ELR (cell line): ENCODE data around the gene TAF9.

ENCODE experiments used
- DNase-seq: peaks from one replicate; pipeline ENCODE4 v3.0.0-alpha.2; 2015; ENCODE audit warnings: low read depth

The TAF9 gene

DNA sequence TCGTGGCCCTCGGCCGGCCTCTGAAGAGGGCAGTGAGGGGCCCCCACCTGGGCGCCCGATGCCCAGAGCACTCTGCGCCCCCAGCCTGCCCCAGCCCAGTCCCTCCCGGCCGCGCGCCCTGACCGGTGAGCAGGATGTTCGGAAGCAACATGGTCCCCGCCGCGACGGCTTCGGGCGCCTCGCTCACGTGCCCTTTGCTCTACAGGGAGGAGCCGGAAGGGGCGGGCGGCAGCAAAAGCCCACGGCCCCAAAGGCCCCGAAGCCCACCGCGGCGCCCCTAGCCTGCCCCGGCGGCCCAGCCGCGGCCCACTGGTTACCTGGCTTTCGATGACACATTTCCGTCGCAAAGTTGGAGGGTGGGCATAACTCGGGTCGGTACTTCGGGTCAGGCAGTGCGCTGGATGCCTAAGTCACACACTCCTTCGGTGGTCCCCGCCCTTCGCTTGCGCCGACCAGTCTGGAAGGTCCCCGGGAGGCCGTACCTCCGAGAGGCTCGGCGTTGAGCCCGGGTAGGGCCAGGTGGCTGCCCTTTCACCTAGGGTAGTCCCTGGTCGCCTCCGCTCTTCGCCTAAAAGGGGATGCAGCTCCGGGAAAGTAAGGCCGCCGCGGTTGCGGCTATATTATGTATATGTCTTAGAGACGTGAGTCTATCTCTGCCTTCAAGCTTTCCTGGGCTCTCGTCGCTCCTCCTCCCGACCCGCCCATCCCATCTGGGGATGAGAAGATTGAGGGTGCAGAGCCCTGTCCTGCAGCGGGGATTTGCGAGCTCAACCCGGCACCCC, at the start of gene TAF9, which contains the start of the genes AK6 and RAD17:
TAF9 (minus strand) TSS at position 181 of the 782 bp plus-strand sequence. CDS start 3,783 bp downstream, outside the sequence.
AK6 (minus strand) TSS at position 181 of the 782 bp plus-strand sequence; CDS start at position 151, 30 bp downstream.
RAD17 (plus strand) TSS at position 479 of the 782 bp plus-strand sequence. CDS start 2,391 bp downstream, outside the sequence.
- peak; percentile 93 for DNase-seq

- DNase-seq: no peak
These were observed 49.2 kb upstream of the TAF9 start for GRCh38 chr5:69418554-69418953.

DNA sequence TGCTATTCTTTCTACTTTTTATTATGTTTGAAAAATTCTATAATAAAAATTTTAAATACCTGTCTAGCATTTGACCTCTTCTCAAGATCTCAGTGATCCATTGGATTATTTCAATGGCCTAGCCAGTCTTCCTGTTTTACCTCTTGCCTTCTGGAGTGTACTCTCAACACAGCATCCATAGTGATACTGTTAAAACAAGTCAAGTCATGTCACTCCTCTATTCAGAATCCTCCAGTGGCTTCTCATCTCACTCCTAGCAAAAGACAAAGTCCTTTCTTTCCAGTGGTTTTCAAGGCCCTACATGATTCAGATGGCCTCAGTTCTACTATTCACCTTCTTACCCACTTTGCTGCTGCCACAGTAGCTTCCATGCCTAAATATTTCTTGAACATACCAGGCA, 47.4 kb upstream of the TAF9 start:
- no peak for DNase-seq

- DNase-seq: no peak
These were observed 46.9 kb upstream of the TAF9 start for GRCh38 chr5:69416180-69416579.

- DNase-seq: no peak
These were observed 46.3 kb upstream of the TAF9 start for GRCh38 chr5:69415584-69415958.

DNA sequence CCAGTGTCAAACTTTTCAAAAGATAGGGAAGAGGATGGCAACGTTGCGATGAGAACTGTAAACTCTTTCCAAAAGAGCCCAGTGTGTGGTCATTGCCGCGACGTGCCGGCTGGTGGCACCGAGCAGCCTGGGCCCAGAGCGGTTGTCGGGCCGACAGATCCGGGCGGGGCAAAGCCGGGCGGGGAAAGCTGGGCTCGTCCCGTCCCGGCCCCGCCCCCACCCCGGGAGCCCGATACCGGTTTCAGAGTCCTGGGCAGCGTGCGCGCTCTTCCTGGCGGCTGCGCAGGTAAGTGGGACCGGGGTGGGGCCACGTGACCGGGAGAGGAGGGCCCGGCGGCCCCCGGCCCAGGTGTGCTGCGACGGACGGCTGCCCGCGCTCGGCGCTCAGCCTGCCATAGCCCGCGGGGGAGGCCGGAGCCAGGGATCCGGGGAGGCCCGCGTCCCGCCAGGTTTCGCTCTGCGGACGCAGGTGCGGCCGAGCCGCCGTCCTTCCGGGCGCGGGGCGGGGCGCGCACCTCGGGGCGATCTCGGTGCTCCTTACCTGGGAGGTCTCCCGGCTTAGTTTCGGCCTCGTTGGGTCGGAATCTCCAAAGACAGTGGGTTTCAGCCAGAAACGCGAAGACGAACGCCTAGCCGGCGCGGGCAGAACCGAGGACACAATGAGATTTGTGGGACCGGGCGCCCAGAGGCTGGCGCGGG, 45.7 kb upstream of the TAF9 start, which contains the start of gene MARVELD2:
MARVELD2 (plus strand) TSS at position 232 of the 699 bp plus-strand sequence. CDS start 4,270 bp downstream, outside the sequence.
- peak; percentile 60 for DNase-seq

- no peak for DNase-seq
These were observed 35.5 kb upstream of the TAF9 start for GRCh38 chr5:69404659-69405330.

DNA sequence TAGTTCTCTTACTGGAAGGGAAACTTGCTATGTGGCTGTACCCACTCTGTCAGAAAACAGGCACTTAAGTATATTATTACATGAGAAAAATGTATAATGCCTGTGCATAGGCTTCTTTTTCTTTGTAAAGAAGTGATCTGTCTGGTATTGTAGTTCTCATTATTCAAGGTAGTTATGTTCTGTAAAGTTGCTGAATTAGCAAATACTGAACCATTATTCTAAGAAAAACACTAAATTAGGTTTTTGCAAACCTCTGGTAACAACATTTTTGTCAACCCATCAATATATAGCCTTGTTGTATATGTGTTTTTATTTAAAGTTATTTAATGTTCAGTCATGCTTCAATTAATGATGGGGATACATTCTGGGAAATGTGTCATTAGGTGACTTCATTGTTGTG, 9.1 kb upstream of the TAF9 start:
- DNase-seq: no peak

- no peak for DNase-seq
These were observed 5.7 kb upstream of the TAF9 start for GRCh38 chr5:69374911-69375446.

DNA sequence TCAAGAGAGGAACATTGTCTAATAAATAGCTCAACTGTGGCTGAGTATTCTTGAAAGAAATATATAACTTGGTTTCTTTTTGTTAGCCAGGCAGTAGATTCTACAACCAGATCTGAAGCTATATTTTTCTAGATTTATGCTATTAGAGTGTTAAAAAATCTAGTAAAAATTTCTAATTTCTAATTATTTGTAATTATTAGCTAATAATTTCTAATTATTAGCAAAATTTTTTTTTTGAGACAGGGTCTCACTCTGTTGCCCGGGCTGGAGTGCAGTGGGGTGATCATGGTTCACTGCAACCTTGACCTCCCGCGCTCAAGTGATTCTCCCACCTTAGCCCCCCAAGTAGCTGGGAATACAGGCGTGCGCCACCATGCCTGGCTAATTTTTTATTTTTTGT, 3.1 kb upstream of the TAF9 start:
- no peak for DNase-seq

- DNase-seq: peak; percentile 18
These were observed 1.0 kb upstream of the TAF9 start for GRCh38 chr5:69370335-69370734.

- DNase-seq: no peak
These were observed 621 bp downstream of the TAF9 start for GRCh38 chr5:69368458-69369339.

GRCh38 chr5:69367697-69368279, 1.5 kb downstream of the TAF9 start:
- no peak for DNase-seq

- DNase-seq: peak; percentile 42
These were observed 4.5 kb downstream of the TAF9 start for GRCh38 chr5:69364850-69365249.

DNA sequence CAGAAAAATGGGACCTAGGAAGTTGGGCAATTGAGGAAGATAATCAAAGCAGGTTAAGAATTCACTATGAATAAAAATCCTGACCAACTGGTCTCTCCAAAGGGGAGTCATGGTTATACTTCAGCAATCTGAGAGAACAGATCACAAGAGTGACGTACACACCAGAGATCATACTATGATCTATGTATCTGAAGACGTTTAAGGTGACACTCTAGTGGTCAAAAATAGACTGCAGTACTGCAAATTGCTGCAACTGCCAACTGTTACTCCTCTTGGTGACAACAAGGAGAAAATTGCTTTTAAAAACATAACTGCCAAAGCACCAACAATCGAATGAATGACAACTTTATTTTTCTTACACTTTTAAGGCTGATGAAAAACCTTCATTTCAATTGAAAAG, 4.9 kb downstream of the TAF9 start:
- DNase-seq: peak; percentile 48

- DNase-seq: no peak
These were observed 8.9 kb downstream of the TAF9 start for GRCh38 chr5:69360442-69360841.

DNA sequence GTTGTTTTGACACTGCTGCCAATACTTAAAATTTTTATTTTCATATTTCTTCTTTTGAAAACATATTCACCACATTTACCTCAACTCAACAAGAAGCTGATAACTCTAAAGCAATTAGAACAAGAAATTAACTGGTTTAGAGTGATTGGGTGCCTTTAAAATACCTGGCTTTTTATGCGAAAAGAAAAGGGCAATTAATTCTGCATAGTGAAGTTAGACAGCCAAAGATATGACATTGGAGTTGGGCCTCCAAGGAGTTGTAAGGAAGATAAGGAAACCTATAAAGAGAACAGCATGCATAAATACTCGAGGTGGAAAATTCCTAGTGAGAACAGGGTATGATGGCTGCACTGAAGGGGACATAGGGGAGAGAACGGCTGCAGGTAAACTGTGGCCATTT, 9.6 kb downstream of the TAF9 start:
- DNase-seq: no peak

DNA sequence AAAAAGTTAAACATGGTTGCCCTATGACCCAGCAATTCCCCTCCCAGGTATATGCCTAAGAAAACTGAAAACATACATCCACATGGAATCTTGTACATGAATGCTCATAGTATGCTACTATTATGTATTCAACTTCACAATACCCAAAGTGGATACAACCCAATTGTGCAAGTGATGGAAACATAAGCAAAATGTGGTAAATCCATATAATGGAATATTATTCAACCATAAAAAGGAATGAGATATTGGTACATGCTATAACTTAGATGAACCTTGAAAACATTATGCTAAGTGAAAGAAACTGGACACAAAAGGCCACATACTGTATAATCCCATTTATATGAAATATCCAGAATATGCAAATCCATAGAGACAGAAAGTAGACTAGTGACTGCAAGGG, 18.7 kb downstream of the TAF9 start:
- no peak for DNase-seq

DNA sequence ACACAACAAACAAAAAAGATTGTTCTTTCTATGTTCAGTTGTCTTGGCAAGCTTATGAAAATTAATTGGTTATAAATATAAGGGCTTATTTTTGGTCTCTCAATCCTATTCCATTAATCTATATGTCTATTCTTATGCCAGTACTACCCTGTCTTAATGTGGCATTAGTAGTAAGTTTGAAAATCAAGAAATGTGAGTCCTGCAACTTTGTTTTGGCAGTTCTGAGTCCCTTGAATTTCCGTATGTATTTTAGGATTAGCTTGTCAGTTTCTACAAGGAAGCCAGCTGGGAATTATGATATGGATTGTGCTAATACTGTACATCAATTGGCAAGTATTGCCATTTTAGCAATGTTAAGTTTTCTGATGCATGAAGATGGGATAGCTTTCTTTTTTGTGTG, 26.2 kb downstream of the TAF9 start:
- DNase-seq: no peak

DNA sequence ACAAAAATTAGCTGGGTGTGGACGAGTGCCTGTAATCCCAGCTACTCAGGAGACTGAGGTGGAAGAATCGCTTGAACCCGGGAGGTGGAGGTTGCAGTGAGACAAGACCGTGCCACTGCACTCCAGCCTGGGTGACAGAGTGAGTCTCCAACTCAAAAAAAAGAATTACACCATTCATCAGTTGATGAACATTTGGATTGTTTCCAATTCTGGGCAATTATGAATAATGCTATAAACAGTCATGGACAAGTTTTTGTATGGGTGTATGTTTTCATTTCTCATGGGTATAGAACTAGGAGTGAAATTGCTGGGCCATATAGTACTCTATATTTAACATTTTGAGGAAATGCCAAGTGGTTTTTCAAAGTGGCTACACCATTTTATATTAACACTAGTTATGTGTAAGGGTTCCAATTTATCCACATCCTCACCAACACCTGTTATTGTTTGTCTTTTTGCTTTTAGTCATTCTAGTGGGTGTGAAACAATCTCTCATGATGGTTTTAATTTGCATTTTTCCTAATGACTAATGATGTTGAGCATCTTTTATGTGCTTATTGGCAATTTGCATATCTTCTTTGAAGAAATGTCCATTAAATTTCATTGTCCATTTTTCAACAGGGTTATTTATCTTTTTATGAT, 27.7 kb downstream of the TAF9 start:
- DNase-seq: peak; percentile 31
